Activated CD8-positive, alpha-beta memory T cell treated with anti-CD3 and anti-CD28 coated beads for 36 hours (primary cell): ENCODE results near the gene DNAH7. TPM values are rescaled to one million over a fixed set of nuclear protein-coding genes. Genes with fewer than 3 reads are reported as not detected.
"Not testable (repeated sequence)": the region's sequence is repeated elsewhere in the genome, so short reads cannot be mapped to it uniquely, and the experiment has no call there.

Experiments used
- CTCF ChIA-PET: fragments of 350-600 bp; sonication (Branson Sonifier 250); formaldehyde crosslinking; loops from one replicate; lab custom pipeline; 2021; ENCODE audit warnings: antibody characterized with exemption; lab: Charles Lee
- POLR2A ChIA-PET: fragments of 350-600 bp; sonication (Branson Sonifier 250); formaldehyde crosslinking; loops from one replicate; lab custom pipeline; 2021; ENCODE audit warnings: antibody characterized with exemption; lab: Charles Lee
- total RNA-seq, 2 experiments: library from RNA; stranded (reverse); gene quantifications; one replicate each; pipeline ENCODE4 v1.2.3, GENCODE V29; 2021

DNAH7 gene
- total RNA-seq: under 1 TPM; 0.04 to 0.08 TPM

DNA sequence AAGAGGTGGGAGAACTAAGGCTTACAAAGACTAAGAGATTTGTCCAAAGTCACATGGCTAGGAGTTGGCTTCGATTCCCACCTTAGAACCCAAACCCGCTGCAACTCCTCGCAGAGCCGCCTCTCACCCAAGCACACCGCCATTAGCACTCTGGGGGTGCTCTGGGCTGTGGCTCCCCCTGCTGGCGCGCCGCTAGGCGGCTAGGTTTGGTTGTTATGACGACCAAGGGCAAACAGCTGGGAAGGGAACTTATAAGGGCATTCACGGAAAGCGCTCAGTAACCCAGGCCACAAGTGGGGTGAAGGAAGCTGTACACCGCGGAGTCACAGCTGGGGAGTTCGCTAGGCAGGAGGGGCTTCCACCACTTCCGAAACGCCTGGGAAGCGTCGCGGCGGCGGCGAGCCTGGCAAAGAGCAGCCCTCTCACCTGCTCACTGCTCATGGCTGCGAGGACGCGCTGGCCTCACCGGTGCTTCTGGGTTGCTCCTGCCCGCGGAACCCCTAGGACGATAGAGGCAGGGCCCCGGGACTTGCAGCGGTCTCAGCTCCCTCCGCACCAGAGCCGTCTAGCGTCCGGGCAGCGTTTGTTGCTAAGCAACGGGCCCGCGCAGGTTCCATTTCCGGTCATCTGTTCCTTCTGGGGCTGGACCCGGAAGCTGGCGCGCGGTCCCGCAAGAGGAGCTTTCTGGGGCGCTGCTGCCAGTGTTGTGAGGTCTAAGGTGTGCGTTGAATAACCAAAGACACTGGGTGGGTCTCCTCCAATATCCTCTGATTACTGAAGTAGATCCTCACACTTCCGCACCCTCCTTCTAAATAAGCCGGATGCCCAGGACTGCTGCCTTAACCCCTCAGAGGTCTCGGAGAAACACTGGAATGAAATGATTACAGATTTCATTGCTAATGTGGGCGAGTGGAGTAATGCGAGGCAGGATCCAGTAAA is at the start of gene DNAH7:
Gene DNAH7, minus strand, starts transcription at position 567 of the 939 bp plus-strand sequence. Its CDS starts 126 bp downstream, at position 441.
- CTCF ChIA-PET: interaction anchor here (0.5 to 2.2 kb wide), 13 partner anchors 9 to 506 kb away, joined by 3 to 13 read pairs (median 4); no protein-coding TSS in a partner anchor
- POLR2A ChIA-PET: interaction anchor here (0.5 to 1.8 kb wide), 3 partner anchors 411 to 731 kb away, joined by 3 to 11 read pairs (median 5); partner anchors contain the start of genes GTF3C3 and SLC39A10

DNA sequence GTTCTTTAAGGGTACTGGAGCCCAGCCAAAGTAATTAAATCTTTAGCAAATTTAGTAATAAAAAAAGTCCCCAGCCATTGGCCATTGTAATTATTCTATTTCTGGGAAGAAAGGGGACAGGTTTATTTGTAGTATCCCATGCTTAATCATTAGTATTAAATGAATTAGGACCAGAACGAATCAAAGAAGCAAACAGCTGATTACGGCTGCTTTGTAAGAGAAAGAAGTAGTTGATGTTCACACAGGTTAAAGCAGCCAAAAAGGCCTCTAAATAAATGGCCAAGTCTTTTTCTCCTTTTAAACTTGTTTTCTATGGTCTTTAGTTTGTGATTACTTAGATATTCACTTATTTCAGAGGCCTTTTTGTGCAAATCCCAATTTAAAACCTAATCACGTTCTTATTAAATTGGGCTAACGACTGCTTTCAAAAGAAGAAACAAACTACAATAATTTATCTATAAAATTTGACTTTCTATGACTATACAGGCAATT is 48.6 kb upstream of the DNAH7 start:
- POLR2A ChIA-PET: no interaction called here
- CTCF ChIA-PET: no interaction called here

DNA sequence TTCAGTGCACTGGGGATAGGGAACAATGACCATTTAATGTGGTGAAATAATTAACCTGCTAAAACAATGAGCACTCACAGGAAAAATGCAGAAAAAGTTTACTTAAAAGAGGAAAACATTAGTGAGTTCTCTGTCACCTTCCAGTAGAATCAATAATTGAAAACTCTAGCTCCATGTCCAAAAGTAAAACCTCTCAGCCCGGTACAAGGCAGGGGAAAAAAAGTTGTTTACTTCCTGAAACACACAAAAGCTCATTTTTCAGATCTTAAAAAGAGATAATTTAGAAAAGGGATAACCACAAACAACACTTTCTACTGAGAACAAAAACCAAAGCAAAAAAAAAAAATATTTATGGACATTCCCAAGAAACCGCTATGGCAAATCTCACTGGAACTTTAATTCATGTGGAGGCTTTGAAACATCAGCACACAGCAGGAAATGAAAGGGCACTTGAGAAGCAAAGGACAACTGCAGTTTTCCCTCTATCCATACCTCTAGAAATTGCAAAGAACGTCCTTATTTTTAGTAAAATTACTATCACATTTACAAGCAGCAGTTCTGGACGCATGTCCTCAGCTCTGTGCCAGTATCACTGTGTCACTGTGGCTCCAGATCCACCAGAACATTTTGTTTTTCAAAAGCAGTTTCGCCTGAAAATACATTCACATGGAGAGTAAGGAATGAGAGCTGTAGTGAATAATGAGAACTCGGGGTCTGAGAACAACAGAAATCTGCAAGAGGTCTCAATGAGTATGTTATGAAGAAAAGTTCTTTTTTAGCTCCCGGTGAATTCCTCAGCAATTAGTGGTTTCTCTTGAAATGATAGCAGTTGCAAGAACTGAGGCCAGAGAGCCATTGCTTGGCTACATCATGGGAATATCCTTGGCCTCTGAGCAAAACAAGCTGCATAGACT is 44.7 kb upstream of the DNAH7 start:
- ChIA-PET POLR2A (no interaction called here), CTCF (no interaction called here)

DNA sequence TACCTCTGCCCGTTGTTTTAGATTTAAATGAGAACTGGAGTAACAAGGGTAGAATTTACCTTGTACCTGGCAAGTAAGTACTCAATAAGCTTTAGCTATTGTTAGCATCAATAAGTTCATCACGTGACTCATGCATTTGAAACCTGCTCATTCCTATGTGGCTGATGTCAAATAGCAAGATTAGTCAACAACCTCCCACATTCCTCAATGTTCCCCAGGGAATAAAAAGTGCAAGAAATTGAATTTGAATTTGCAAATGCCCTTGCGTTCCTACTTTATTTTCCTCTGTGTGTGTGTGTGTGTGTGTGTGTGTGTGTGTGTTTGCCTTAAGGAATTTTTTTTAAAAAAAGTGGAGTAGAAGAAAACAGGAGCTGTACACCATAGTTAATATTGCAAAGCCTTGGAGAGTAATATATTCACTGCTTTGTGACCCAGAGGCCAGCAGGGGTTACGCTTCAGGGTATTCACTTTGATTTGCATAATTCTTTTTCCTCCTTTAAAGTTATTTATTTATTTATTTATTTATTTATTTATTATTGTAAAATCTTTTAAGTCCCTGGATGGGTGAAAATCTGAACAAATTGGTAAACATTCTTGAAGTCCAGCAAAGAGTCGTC is 43.9 kb upstream of the DNAH7 start:
- ChIA-PET CTCF (no interaction called here), POLR2A (no interaction called here)

DNA sequence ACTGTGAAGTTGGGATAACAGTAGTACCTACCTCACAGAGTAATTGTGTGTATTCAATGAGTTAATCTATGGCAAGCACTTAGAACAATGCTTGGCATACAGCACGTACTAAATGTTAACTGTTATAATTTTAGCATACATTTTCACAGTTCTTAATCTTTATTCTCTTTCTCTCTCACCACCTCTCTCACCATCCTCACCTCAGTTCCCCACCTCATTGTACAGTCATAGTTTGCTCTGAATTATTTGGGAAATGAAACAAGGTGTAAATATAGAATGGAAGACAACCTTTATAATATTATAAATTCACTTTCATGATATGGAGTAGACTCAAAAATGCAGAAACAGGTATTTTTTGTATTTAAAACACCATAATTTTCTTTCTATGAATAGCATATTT is 40.0 kb upstream of the DNAH7 start:
- ChIA-PET CTCF (no interaction called here), POLR2A (no interaction called here)

DNA sequence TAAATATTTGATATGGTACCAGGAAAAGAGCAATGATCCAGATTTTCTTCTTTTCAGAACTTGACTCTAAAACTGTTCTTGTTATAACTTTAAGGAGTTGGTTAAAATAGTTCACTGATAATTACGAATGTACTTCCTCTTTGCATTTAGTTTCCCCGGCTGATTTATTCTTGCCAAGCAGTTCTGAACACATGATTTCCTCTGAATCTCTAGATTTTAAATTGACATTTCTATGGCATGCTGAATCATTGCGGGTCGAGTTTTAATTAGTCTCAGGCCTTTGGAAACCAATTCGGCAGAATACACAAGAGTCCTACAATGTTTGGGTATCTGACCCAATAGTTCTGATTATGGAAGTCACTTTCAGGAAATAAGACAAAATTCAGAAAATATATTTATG is 37.3 kb upstream of the DNAH7 start:
- CTCF ChIA-PET: no interaction called here
- POLR2A ChIA-PET: no interaction called here

DNA sequence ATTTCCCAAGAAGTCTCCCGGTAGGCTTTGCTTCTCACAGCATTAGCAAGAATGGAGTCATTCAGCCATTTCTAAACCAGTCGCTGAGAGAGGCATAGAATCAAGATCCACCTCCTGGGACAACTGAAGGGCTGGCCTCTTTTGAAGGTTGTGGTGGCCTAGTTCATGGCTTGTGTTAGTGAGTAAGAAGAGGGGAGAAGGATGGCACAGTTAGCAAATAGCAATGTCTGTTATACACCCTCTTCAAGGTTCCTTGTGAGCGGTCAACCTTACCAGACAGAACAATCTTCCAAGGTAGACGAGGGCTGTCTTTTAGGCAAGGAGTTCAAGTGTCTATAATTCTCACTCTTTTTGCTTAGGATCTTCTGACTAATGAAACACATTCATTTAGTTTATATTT is 35.4 kb upstream of the DNAH7 start:
- CTCF ChIA-PET: no interaction called here
- POLR2A ChIA-PET: no interaction called here

DNA sequence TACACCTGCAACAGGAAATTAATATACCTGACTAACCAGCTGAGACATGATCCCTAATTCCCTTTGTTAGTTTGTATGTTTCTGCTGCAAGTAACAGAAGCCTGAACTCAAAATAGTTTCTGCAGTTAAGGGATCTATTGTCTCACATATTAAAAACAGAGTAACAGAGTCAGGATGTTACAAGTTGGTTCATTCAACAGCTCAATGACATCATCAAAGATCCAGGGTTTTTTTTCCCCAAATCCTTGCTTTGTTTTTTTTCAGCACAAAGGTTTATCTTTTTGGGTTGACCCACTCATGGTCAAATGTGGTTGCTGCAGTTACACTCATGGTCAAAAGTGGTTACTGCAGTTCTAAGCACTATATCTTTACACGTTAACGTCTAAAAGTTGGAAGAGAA is 35.0 kb upstream of the DNAH7 start:
- ChIA-PET CTCF (no interaction called here), POLR2A (no interaction called here)

DNA sequence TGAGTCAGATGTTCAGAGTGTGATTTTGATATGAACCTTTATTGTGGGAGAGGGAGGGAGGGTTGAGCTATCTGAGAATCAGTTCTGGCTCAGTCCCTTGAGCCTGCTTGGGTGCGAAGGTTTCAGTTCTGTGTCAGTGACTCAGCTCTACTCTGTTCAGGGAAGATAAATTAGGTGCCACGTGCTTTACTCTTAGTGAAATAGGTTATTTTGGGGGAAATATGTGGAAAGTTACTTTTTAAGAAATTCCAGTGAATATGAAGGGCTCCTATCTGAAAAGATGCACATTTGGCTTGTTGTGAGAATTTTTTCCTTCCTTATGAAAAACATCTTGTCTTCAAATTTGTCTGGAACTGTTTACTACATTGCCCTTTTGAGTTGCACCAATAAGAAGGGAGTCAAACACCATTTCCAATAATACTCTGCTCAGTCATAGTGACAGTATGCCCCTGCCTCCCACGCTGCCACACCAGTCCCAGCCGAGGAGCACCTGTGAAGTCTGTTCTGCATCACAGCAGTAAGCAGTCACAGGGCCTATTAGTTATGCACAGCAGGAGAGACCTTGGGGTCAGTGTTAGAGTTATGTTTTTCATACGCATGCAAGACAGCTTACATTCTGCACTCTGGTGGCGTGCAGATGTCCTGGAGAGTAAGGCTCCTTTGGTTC is 32.8 kb upstream of the DNAH7 start:
- CTCF ChIA-PET: no interaction called here
- POLR2A ChIA-PET: interaction anchor here (0.6 kb wide), 2 partner anchors 58 to 77 kb away, joined by 3 to 6 read pairs; no protein-coding TSS in a partner anchor

DNA sequence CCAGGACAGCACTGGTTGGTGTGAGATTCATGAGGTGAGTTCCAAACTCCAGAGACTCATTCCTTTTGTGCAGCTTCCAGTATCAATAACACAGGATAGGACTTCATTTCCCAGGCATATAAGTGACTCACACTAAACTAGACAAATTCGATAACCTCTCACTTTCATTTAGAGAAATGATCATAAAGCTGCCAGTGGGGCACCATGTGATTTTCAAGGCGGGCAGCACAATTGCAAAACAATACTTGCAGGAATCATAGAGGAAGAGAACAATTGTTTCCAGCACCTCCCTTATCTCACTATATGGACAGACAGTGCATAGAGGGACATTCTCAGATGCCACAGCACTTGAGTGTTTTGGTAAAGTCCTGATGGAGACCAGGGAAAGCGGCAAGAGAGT is 31.3 kb upstream of the DNAH7 start:
- CTCF ChIA-PET: interaction anchor here (0.8 kb wide), 1 partner anchor 21 kb away, joined by 3 read pairs; no protein-coding TSS in a partner anchor
- POLR2A ChIA-PET: no interaction called here

DNA sequence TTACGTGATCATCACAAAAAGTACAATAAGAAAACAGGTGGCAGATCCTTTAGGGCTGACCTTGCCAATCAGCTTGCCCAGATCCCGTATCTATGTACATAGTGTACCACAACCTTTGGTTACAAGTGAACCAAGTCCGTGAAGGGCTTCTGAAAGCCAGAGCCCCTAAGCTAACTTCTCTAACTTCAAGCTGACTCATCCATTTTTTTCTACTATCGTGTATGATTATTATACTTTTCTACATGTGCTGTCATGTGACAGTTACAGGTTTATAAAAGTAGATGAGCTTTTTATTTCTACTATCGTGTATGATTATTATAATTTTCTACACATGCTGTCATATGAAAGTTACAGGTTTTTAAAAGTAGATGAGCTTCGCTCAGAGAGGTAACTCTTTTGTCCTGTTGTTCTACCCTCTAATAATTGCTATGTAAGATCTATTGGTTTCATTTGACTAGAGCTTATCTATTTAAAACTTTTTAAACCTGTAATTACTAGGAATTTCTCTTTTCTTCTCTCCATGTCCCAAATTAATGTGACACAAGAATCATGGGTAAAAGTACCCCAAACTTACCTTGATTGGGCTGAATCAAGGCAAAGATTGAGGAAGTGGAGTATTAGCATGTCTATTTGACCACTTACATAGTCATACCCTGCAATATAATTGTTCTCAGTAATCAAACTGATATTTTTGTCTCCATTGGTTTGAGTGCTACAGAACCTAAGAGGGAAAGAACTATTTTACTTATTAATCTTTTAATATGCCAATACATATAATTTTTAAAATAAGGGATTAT is 29.4 kb upstream of the DNAH7 start:
- POLR2A ChIA-PET: no interaction called here
- CTCF ChIA-PET: interaction anchor here (1.1 to 1.9 kb wide), 2 partner anchors 20 to 355 kb away, joined by 3 to 8 read pairs; no protein-coding TSS in a partner anchor

DNA sequence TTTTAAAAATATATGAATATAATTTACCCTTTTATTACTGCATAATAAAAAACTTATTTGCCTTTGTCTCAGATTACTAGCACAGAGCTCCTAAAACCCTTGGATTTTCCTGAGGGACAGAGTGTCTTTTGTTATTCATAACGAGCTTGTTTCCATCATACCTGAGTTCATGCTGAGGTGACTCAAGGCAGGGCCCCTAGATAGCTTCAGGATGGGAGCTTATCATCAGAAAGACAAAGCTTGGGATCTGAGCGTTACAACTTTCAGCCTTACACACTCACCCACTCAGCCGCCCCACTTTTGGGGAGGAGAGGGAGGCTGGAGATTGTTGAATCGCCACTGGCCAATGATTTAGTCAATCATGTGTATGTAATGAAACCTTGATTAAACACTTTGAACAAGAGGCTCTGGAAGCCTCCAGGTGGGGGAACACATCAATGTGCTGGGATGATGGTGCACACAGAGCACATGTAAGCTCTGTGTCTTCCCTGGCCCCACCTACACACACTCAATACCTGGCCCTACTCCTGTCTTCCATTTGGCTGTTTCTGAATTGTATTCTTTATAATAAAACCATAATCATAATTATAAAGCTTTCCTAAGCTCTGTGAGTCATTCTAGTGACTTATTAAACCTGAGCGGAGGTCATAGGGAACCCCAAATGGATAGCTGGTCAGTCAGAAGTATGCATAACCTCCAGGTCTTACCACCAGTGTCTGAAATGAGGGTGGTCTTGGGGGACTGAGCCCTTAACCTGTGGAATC is 28.5 kb upstream of the DNAH7 start:
- ChIA-PET POLR2A (no interaction called here), CTCF (interaction anchor here (1.1 to 1.9 kb wide), 2 partner anchors 19 to 356 kb away, joined by 3 to 8 read pairs; no protein-coding TSS in a partner anchor)

DNA sequence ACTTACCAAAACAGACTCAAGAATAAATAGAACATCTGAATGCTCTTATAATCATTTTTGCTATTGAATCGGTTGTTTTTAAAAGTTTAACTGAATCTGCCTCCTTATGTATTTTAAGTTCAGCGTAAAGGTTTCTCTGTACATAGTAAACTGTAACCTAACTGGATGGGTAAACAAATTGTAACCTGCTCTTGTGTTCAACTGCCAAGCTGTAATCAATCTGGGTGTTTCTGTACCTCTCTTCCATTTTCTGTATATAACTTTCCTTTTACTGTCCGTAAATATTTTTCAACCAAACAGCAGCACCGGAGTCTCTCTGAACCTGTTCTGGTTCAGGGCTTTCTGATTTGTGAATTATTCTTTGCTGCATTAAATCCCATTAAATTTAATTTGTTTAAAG is 27.6 kb upstream of the DNAH7 start:
- CTCF ChIA-PET: interaction anchor here (1.9 kb wide), 1 partner anchor 18 kb away, joined by 8 read pairs; no protein-coding TSS in a partner anchor
- POLR2A ChIA-PET: no interaction called here

GRCh38 chr2:196089448-196089847 is 20.8 kb upstream of the DNAH7 start:
- POLR2A ChIA-PET: not testable (repeated sequence)
- CTCF ChIA-PET: interaction anchor here (0.7 kb wide), 1 partner anchor 1923 kb away, joined by 3 read pairs; no protein-coding TSS in a partner anchor

GRCh38 chr2:196088203-196088602 is 19.6 kb upstream of the DNAH7 start:
- CTCF ChIA-PET: no interaction called here
- POLR2A ChIA-PET: interaction anchor here (0.6 kb wide), 1 partner anchor 78 kb away, joined by 3 read pairs; no protein-coding TSS in a partner anchor

- CTCF ChIA-PET: no interaction called here
- POLR2A ChIA-PET: no interaction called here
Observed at GRCh38 chr2:196086517-196087368, 18.1 kb upstream of the DNAH7 start.
